ENCODE measurements around the gene ADAMTS12. TPM values are rescaled to one million over a fixed set of nuclear protein-coding genes. Genes with fewer than 3 reads are reported as not detected.
A peak's percentile ranks its signal among the peaks of the same experiment; 100 is the strongest.

Gene ADAMTS12
- total RNA-seq, 6 experiments from 2014 or later = 1.1 to 3.9 (median 1.7) TPM

DNA sequence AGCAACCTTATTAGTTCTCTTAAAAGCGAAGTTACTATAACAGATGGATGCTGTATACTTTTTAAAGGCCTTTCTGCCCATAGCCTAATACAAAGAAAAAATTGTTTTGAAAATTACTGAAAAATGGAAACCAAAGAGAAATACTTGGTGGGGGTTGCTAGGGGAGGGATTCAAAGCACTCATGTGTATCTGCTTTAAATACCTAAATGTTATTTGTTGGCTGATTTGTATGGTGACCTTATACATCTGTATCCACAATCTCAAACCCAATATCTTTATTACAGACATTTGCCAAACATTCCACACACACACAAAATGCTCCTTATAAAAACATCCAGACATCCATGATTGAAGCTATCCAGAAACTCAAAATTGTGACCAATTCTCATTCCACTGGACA lies 172.0 kb downstream of the ADAMTS12 start:
- ATAC-seq (no peak), DNase-seq (no peak)
- H3K4me1 ChIP-seq = peaks cover 0 to 7% (median 0%) of the 10 kb centered on the region in 4 donors
- 86% methylated on average over 1 of the region's 1 CpG for WGBS (ENCODE audit: insufficient coverage, low coverage, low lambda C conversion rate, missing lambda C conversion rate)
- H3K9me3 ChIP-seq = no peaks in the 10 kb centered on the region
- no peaks in the 10 kb centered on the region for H3K36me3 ChIP-seq
- TF ChIP-seq, protein P1, sequence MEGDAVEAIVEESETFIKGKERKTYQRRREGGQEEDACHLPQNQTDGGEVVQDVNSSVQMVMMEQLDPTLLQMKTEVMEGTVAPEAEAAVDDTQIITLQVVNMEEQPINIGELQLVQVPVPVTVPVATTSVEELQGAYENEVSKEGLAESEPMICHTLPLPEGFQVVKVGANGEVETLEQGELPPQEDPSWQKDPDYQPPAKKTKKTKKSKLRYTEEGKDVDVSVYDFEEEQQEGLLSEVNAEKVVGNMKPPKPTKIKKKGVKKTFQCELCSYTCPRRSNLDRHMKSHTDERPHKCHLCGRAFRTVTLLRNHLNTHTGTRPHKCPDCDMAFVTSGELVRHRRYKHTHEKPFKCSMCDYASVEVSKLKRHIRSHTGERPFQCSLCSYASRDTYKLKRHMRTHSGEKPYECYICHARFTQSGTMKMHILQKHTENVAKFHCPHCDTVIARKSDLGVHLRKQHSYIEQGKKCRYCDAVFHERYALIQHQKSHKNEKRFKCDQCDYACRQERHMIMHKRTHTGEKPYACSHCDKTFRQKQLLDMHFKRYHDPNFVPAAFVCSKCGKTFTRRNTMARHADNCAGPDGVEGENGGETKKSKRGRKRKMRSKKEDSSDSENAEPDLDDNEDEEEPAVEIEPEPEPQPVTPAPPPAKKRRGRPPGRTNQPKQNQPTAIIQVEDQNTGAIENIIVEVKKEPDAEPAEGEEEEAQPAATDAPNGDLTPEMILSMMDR (IDR thresholded peaks at IDR 0.05) = no peak
- TF ChIP-seq POLR2A (IDR thresholded peaks at IDR 0.05) = no peak
- H3K4me3 ChIP-seq = no peak overlapping the region
- intact Hi-C loops (cut with DNase I) = no loop called here
- H3K27me3 ChIP-seq = no peaks in the 10 kb centered on the region
- H3K27ac ChIP-seq = no peak overlapping the region

DNA sequence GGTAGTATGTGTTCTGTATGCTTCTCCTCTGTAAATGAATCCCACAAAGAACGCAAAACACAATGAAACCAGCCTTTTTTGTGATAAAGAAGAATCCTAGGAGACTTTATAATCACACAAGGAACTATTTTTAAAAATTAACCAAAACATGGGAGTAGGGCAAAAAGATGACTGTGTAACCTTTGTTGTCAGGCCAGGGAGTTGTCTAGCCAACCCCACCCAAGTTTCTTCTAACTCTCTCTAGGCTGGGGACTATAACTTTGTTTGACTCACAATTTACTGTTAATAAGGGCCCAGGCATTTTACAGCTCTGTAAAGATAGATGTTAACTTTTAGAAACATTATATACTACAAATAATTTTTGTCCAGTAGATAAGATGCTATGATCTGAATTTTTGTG lies 176.1 kb downstream of the ADAMTS12 start:
- WGBS (ENCODE audit: insufficient coverage, low coverage, low lambda C conversion rate, missing lambda C conversion rate) = 100% methylated on average over 1 of the region's 1 CpG
- Histone ChIP-seq H3K27me3 (no peaks in the 10 kb centered on the region), H3K9me3 (peaks cover 0 to 4% (median 0%) of the 10 kb centered on the region in 4 donors), H3K27ac (no peak overlapping the region), H3K4me1 (peaks cover 0 to 15% (median 0%) of the 10 kb centered on the region in 4 donors), H3K4me3 (no peak overlapping the region), H3K36me3 (no peaks in the 10 kb centered on the region)
- ATAC-seq (no peak), DNase-seq (no peak)
- TF ChIP-seq POLR2A (IDR thresholded peaks at IDR 0.05) = no peak
- TF ChIP-seq, protein P1 (IDR thresholded peaks at IDR 0.05) = no peak
- intact Hi-C loops (cut with DNase I) = no loop called here

DNA sequence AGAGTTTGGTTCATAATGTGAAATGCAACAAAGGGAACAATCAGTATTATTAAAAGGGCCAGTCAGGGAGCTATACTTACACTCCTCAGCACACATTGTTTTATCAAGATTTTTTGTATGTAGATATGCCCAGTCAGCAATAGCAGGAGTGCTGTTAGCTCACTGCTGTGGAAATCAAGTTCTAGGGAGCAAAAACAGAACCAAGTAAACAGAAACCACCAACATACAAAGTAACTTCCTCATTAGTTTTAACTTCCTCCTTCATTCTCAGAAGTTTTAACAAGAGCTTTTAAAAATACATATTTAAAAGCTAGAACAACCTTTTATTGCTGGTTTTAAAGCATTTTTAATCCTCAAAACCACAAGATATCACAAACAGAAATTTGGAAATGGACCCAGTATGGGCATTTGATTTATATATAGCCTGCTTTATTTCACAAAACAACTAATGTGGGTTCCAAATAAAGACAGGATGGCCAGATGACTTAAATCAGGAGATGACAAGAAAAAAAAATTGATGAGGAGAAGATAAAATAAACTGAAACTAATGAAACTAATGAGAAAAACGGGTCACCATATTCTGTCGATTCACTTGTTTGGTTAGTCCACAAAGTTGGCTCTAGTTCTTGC lies 178.5 kb downstream of the ADAMTS12 start:
- no peaks in the 10 kb centered on the region for H3K27me3 ChIP-seq
- peak; percentile 64 to 90 (median 78) for ATAC-seq
- no peak overlapping the region for H3K4me3 ChIP-seq
- H3K27ac ChIP-seq = no peak overlapping the region
- DNase-seq = no peak
- no peaks in the 10 kb centered on the region for H3K36me3 ChIP-seq
- H3K9me3 ChIP-seq = peaks cover 0 to 4% (median 0%) of the 10 kb centered on the region in 4 donors
- 17% methylated on average over 2 of the region's 2 CpGs for WGBS (ENCODE audit: insufficient coverage, low coverage, low lambda C conversion rate, missing lambda C conversion rate)
- TF ChIP-seq POLR2A (IDR thresholded peaks at IDR 0.05) = no peak
- TF ChIP-seq, protein P1 (IDR thresholded peaks at IDR 0.05) = no peak
- intact Hi-C loops (cut with DNase I) = no loop called here
- H3K4me1 ChIP-seq = peaks cover 0 to 15% (median 0%) of the 10 kb centered on the region in 4 donors

DNA sequence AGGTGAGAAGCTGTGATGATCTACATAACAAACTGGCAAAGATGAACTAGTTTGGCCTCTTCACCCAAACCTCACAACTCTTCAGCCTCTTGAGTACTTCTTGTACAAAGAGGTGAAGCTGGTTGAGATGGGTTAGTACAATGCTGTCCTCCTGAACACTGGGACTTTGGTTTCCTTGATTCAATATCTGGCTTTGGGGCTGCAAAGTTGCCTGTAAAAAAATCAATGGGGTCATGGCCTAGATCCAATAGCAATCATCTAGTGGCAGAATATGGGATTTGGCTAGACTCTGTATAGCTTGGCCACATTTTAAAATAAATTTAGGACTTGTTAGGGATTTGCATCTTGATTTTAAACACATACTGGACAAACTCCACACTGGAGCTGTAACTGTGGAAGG lies 179.1 kb downstream of the ADAMTS12 start:
- Histone ChIP-seq H3K27me3 (no peaks in the 10 kb centered on the region), H3K4me3 (no peak overlapping the region), H3K4me1 (peaks cover 0 to 15% (median 0%) of the 10 kb centered on the region in 4 donors), H3K36me3 (no peaks in the 10 kb centered on the region), H3K27ac (no peak overlapping the region), H3K9me3 (peaks cover 0 to 4% (median 0%) of the 10 kb centered on the region in 4 donors)
- peak; percentile 68 to 87 (median 86) for ATAC-seq
- no peak for TF ChIP-seq POLR2A (IDR thresholded peaks at IDR 0.05)
- TF ChIP-seq, protein P1 (IDR thresholded peaks at IDR 0.05) = no peak
- intact Hi-C loops (cut with DNase I) = no loop called here
- no peak for DNase-seq
